ENCODE results near the gene MPPED1.

DNA sequence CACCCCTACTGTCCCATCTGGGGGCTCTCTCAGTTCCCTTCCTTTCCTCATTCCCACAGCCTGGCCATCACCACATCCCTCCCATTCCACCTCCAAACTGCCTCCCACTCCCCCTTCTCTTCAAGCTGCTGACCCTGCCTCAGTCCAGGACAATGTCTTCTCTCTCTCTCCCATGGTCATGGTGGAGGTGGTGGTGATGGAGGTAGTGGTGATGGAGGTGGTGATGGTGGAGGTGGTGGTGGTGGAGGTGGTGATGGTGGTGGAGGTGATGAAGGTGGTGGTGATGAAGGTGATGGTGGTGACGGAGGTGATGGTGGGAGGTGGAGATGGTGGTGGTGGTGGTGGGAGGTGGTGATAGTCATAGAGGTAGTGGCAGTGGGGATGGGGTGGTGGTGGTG lies 87.0 kb downstream of the MPPED1 start:
- TF ChIP-seq CTCF (IDR thresholded peaks at IDR 0.05) (no peak), POLR2A (IDR thresholded peaks at IDR 0.05) (no peak), EP300 (IDR thresholded peaks at IDR 0.05) (no peak), POLR2AphosphoS5 (IDR thresholded peaks at IDR 0.05) (no peak)

Measured in upper lobe of left lung (tissue), 4 donors.